Ectodermal cell (in vitro differentiated cells): Measurements from ENCODE around the gene KLHL11.
"Not testable (repeated sequence)": the region's sequence is repeated elsewhere in the genome, so short reads cannot be mapped to it uniquely, and the experiment has no call there.

Source experiments
- H3K27ac ChIP-seq: 2 replicates; pipeline ENCODE4 v1.7.0; 2013; ENCODE audit warnings: mild to moderate bottlenecking, low read depth, low read length; ENCODE audit not compliant: insufficient read depth, poor library complexity, severe bottlenecking
- H3K27me3 ChIP-seq: 2 replicates; pipeline ENCODE4 v1.7.0; 2013; ENCODE audit warnings: mild to moderate bottlenecking, low read length; ENCODE audit not compliant: insufficient read depth, control insufficient read depth, poor library complexity, severe bottlenecking
- H3K36me3 ChIP-seq: one replicate; pipeline ENCODE4 v1.7.0; 2013; ENCODE audit warnings: low read length; ENCODE audit not compliant: control insufficient read depth, insufficient read depth
- H3K4me1 ChIP-seq: one replicate; pipeline ENCODE4 v1.7.0; 2013; ENCODE audit warnings: low read length; ENCODE audit not compliant: control insufficient read depth, insufficient read depth
- H3K4me3 ChIP-seq: 2 replicates; pipeline ENCODE4 v1.7.0; 2013; ENCODE audit warnings: low read depth, low read length, control low read depth; ENCODE audit not compliant: insufficient read depth
- H3K9me3 ChIP-seq: 2 replicates; pipeline ENCODE4 v1.7.0; 2013; ENCODE audit warnings: mild to moderate bottlenecking, low read length, moderate library complexity; ENCODE audit not compliant: control insufficient read depth
- WGBS, 2 experiments: methylation state at CpG; one replicate each; pipeline ENCODE4 v1.1.7; 2013; ENCODE audit warnings: missing lambda C conversion rate in 2 of 2; 5-methylcytosine and 5-hydroxymethylcytosine counted together

Gene KLHL11

DNA sequence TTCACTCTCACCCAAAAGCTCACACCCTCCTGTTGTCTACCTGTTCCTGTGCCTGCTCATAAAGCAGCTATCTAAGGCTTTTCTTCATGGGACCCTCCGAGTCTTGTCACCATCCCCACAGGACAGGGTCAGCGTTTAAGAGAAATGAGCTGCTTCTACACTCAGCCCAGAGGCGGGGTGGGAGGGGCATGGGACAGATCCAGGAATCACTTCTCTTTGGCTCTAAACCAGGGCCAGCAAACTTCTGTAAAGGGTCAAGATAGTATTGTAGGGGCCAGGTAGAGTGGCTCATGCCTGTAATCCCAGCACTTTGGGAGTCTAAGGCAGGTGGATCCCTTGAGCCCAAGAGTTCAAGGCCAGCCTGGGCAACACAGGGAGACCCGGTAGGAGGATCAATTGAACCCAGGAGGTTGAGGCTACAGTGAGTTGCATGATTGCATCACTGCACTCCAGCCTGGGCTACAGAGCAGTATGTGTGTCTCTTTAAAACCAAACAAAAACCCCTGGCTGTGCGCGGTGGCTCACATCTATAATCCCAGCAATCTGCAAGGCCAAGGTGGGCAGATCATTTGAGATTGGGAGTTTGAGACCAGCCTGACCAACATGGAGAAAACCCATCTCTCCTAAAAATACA lies 23.2 kb upstream of the KLHL11 start:
- peaks cover 76% of the 10 kb centered on the region for H3K36me3 ChIP-seq
- 90 to 92% methylated on average over 6 of the region's 6 CpGs for WGBS, 2 experiments

DNA sequence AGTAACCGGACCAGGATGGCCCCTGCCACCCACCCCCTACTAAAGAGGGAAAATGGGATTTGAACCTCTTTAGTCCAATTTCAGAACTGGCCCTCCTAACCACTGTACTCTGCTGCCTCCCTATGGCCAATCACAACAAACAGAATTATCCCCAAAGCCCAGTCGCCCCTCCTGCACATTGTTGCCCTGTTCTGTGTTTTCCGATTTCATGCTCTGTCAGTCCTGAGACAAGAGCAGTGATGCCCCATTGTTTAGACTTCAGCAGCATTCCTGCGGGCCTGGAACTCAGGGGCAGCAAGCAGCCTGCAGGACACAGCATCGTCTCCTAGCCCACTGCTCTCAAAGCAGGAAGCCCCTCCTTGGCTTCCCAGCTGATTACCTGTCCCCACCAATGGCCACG lies 20.5 kb upstream of the KLHL11 start:
- Histone ChIP-seq H3K4me3 (no peak overlapping the region), H3K9me3 (no peaks in the 10 kb centered on the region), H3K4me1 (peaks cover 9% of the 10 kb centered on the region), H3K36me3 (peaks cover 68% of the 10 kb centered on the region), H3K27ac (peak overlapping the region; percentile 71), H3K27me3 (no peaks in the 10 kb centered on the region)
- 52 to 56% methylated on average over 6 of the region's 6 CpGs for WGBS, 2 experiments

More for the DNA sequence above, 23.2 kb upstream of the KLHL11 start:
- H3K4me1 ChIP-seq, result peaks cover 9% of the 10 kb centered on the region
- no peaks in the 10 kb centered on the region for H3K27me3 ChIP-seq
- no peak overlapping the region for H3K4me3 ChIP-seq
- no peaks in the 10 kb centered on the region for H3K9me3 ChIP-seq
- no peak overlapping the region for H3K27ac ChIP-seq

DNA sequence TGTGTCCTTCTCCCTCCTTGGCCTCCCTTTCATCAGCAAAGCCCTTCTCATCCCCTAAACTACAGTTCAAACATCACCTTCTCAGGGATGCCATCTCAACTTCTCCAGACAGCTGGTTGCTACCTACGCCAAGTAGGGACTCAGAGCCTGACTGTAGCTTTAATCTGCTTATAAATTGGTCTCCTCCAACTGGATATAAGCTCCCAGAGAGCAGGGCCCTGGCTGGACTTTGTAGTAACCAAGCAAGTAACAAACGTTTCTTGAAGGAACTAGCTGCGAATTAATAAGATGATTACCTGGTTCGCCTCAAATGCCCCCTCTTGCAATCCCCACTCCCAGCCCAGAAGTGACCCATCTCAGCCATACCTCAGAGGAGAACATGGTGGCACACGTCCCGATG lies 17.5 kb upstream of the KLHL11 start:
- Histone ChIP-seq H3K36me3 (peaks cover 70% of the 10 kb centered on the region), H3K27ac (no peak overlapping the region)
- WGBS, 2 experiments, result 96% methylated on average over 6 of the region's 6 CpGs

DNA sequence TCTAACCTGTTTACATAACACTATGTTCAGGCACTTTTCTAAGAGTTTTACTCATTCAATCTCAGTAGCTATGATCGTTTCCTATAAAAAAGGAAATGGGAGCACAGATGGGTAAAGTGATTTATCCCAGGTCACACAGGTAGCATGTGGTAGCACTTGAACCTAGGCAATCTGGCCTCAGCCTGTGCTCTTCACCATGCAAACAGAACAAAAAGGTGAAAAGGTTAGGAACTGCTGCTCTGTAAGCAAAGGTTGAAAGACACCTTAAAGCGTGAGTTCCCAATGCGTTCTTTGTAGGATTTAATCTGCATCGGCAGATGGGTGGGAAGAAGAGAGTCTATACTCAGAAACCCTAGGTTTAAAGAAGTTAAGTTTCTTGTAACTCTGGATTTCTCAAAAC lies 14.9 kb upstream of the KLHL11 start:
- Histone ChIP-seq H3K4me3 (no peak overlapping the region), H3K27ac (no peak overlapping the region), H3K27me3 (no peaks in the 10 kb centered on the region), H3K9me3 (no peaks in the 10 kb centered on the region), H3K36me3 (peaks cover 70% of the 10 kb centered on the region), H3K4me1 (no peaks in the 10 kb centered on the region)
- 91 to 96% methylated on average over 4 of the region's 4 CpGs for WGBS, 2 experiments

More for the DNA sequence above, 17.5 kb upstream of the KLHL11 start:
- H3K9me3 ChIP-seq, result no peaks in the 10 kb centered on the region
- no peaks in the 10 kb centered on the region for H3K27me3 ChIP-seq
- no peak overlapping the region for H3K4me3 ChIP-seq
- H3K4me1 ChIP-seq, result peaks cover 9% of the 10 kb centered on the region

DNA sequence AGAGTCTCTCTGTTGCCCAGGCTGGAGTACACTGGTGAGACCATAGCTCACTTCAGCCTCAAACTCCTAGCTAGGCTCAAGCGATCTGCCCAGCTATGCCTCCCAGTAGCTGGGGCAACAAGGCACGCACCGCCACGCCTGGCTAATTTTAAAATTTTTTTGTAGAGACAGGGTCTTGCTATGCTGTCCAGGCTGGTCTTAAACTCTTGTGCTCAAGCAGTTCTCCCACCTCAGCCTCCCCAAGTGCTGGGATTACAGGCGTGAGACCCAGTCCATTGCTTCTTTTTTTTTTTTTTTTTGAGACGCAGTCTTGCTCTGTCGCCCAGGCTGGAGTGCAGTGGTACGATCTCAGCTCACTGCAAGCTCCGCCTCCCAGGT lies 9.1 kb upstream of the KLHL11 start:
- not testable (repeated sequence) for H3K9me3 ChIP-seq, H3K4me3 ChIP-seq, H3K27ac ChIP-seq, H3K27me3 ChIP-seq, H3K4me1 ChIP-seq
- WGBS, 2 experiments, result 95 to 97% methylated on average over 9 of the region's 9 CpGs
- peaks cover 74% of the 10 kb centered on the region for H3K36me3 ChIP-seq

DNA sequence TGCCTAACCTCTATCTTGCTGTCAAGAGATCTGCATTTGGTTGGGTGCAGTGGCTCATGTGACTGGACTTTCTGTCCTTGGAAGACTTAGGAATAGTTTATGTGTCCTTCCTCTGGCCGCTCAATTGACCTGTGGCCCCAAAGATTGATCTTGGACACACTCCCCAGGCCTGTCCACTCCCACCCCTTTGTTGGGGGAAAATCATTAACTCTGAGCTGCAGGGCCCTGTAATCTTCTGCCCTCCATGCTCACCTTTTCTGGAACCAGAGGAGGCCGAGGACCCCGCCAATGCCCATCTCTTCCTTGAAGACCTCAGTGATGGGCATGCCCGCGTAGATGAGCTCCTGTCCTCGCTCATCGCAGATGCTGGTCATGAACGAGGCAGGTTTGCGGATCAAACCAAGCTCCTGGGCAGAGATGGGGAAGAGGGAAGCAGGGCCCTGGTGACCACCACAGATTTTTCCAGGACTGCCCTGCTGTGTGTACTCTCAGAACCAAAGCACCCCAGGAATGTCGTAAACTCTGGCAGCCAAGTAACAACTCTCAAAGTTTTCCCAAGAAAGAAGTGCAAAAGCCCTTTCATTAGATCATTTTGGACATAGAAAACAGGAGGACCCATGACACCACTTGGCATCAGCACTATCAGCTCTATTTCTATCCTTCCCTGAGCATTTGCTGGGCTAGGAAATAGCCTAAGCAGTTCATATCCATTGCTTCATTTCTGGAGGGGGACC lies 8.5 kb upstream of the KLHL11 start:
- Histone ChIP-seq H3K4me3 (no peak overlapping the region), H3K27ac (no peak overlapping the region), H3K27me3 (no peaks in the 10 kb centered on the region), H3K4me1 (no peaks in the 10 kb centered on the region), H3K36me3 (peaks cover 76% of the 10 kb centered on the region), H3K9me3 (no peaks in the 10 kb centered on the region)
- WGBS, 2 experiments, result 96% methylated on average over 10 of the region's 10 CpGs

DNA sequence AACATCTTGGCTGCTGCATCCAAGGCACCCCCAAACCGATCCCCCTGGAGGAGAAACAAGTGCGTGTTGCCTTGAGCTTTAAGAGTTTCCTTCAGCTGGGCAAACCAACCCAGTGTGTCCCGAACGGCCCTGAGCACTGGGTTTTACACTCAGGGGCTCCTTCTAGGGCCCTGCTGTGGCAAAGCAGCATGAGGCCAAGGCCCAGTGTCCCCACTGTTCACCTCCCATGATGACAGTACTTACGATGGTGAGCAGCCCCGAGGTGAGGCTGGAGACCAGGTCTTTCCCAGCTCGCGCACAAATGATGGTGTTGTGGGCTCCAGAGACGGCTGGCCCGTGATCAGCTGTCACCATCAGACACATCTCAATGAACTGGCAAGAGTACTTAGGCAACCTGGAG lies 6.6 kb upstream of the KLHL11 start:
- Histone ChIP-seq H3K9me3 (no peaks in the 10 kb centered on the region), H3K4me1 (no peaks in the 10 kb centered on the region), H3K27me3 (no peaks in the 10 kb centered on the region), H3K36me3 (peaks cover 68% of the 10 kb centered on the region), H3K27ac (no peak overlapping the region), H3K4me3 (no peak overlapping the region)
- 96% methylated on average over 10 of the region's 10 CpGs for WGBS, 2 experiments

DNA sequence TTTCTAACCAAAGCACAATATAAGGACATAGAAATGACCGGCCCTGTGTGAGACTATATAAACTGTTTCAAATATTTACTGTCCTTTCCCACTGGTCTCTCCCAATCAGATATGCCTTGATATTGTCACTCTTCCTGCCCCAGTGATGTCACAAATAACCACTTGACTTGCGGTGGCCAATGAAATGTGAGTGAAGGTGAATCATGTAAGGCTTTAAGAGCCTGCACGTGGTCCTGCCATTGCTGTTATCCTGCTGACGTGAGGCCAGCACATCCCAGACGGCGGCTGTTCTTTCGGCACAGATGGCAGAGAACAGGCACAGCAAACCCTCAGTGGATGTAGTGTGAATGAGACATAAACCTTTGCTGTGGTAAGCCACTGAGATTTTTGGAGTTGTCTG lies 5.4 kb upstream of the KLHL11 start:
- Histone ChIP-seq H3K9me3 (no peaks in the 10 kb centered on the region), H3K4me3 (no peak overlapping the region), H3K36me3 (peaks cover 67% of the 10 kb centered on the region), H3K27ac (no peak overlapping the region), H3K4me1 (no peaks in the 10 kb centered on the region), H3K27me3 (no peaks in the 10 kb centered on the region)
- WGBS, 2 experiments, result 95% methylated on average over 7 of the region's 7 CpGs

DNA sequence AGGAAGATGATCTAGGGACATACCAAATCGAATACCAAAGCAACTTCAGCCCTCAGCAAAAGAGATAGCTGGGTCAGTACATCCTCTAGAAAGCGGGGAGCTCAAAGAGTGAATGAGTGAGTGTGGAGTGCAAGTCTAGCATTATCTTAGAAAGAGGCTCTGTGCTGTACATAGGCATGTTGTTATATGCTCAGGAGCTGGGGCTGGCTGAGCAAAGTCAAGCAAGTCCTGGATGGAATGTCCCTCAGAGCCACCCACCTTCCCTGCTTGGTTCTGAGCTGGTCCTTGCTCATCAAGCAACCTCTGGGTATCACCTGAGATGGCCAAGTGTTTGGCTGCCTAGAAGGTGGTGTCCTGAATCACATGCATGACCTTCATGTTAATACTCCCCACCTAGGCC lies 4.9 kb upstream of the KLHL11 start:
- no peak overlapping the region for H3K27ac ChIP-seq

DNA sequence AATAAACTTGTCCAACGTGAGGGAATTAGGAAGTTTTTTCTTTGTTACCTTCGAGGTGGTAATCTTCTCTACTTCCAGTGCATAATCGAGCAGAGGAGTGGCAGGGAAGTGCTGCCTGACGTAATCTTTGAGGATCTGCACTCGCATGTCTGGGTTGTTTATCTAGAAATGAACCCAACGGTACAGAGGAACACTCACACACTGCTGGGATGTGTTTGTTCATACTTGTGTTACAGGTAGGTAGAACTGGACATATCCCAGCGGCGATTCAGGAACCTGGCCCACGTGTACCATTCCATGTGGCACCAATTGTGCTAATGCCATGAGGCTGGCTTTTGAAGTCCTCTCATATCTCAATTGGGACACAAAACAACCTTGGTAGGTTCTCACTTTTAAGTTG lies 4.2 kb upstream of the KLHL11 start:
- whole genome bisulfite sequencing, 2 experiments, result 95 to 96% methylated on average over 9 of the region's 9 CpGs
- H3K9me3 ChIP-seq, result no peaks in the 10 kb centered on the region

More for the DNA sequence above, 4.9 kb upstream of the KLHL11 start:
- H3K4me1 ChIP-seq, result no peaks in the 10 kb centered on the region
- no peak overlapping the region for H3K4me3 ChIP-seq
- peaks cover 64% of the 10 kb centered on the region for H3K36me3 ChIP-seq
- 90 to 100% methylated on average over 2 of the region's 2 CpGs for whole genome bisulfite sequencing, 2 experiments
- no peaks in the 10 kb centered on the region for H3K27me3 ChIP-seq
- no peaks in the 10 kb centered on the region for H3K9me3 ChIP-seq

More for the DNA sequence above, 4.2 kb upstream of the KLHL11 start:
- Histone ChIP-seq H3K4me1 (no peaks in the 10 kb centered on the region), H3K4me3 (no peak overlapping the region), H3K27ac (no peak overlapping the region), H3K36me3 (peaks cover 60% of the 10 kb centered on the region), H3K27me3 (no peaks in the 10 kb centered on the region)
